NOMO-1 (cell line): ENCODE measurements around the gene SFRP2.
A peak's percentile ranks its signal among the peaks of the same experiment; 100 is the strongest.

Experiments
- DNase-seq, 2 experiments: peaks; one replicate each; lab custom pipeline; 2025; ENCODE audit not compliant: unreplicated experiment in 2 of 2; lab: John Stamatoyannopoulos, UW

Gene SFRP2

DNA sequence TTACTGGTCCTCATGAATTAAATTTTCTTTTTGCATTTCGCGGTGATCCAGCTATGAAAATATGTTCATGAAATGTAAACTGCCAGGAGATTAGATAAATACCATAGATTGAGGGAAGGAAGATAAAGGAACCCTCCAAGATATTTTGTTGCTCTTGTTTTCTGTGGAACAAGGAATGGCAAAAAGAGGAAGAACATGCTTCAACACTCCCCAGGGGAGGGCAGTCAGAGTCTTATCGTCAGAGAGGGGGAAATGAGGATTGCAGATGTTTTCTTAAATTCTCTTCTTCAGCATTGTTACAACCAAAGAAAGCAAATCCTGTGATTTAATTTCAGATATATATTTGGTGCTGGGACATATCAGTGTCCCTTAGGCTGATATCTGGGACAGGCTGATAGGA lies 9.5 kb upstream of the SFRP2 start:
- DNase-seq, result peak in 1 of 2 experiments; percentile 5

DNA sequence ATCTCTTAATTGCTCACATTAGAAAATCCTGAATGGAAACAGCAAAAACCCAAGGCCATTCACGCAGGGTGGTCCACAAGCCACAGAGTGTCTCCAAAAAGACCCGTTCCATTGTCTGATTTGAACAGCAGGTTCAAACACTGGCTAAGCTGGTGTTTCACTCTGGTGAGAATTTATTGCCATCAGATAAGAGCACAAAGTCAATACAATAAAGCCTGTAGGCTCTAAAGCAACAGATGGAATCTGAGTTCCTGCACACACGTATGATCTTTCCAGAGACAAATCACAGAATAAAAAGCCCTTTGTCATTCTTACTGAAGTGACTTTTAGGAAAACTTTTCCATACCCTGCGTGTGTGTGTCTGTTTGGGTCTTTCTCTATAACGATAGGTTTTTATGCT lies 5.1 kb upstream of the SFRP2 start:
- no peak for DNase-seq

DNA sequence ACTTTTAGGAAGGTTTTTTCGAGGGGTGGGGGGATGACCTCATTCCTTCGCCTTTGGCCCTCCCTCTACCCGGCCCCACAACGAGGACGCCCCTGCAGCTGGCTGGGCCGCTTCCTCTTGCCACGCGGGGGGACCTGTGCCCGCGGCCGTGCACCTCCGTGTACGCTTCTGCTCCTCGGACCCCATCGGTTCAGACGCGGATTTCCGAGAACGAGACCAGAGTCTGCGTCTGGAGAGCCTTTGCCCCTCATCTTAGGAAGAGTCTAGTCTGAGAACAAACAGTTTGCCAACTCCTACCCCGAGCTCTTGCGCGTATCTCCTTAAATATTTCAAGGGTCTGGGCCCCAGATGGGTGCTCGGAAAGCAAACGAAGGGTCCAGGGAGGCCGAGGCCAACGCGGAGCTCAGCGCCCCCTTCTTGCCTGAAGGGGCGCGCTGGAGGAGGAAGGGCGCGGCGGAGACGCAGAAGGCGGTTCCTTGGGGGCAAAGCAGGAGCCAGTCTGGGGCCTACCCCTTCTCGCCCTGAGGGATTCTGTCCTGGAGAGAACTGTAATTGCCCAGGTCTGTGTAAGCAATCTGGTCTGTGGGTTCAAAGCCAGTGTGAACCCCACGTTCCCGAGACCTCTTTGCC lies 3.9 kb upstream of the SFRP2 start:
- DNase-seq, result no peak

DNA sequence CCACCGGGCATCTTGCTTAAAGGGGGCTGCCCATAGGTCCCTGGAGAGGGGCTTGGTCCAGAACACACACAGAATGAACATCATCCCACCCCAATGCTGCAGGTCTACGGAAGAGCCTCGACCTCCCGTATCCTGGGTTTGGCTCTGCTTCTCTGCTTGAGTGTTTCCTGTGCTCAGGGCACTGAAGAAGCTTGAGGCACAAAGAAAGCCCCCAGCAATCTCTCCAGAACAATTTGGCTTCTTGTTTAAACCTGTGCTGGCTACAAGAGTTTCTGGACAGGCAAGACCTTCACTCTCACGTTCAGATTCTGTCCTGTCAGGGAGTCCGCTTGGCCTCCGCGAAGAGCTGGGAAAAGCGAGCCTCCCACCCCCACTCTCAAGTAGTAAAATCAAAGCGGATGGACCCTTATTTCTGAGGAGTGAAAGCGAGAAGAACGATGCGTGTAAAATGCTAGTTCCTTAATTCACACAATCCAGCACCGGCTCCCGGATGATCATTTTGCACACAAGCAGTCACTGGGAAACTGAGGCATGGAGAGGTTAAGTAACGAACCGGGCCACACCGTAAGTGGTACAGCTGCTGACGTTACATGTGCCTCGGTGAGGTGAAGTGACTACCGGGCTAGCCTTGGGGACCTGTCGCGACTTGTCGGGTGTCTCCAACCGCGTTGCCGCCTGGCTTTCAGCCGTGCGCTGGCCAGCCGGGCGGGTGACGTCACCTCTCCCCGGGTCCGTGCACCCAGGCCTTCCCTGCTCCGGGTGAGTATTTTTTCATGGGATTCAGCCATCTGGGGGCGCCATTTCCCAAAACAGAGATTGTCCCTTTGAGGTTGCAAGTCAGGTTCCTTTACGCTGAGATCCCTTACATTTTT lies 3.1 kb upstream of the SFRP2 start:
- peak; percentile 22 for DNase-seq

- DNase-seq, result no peak
Observed at GRCh38 chr4:153790962-153791551, 2.2 kb upstream of the SFRP2 start.

DNA sequence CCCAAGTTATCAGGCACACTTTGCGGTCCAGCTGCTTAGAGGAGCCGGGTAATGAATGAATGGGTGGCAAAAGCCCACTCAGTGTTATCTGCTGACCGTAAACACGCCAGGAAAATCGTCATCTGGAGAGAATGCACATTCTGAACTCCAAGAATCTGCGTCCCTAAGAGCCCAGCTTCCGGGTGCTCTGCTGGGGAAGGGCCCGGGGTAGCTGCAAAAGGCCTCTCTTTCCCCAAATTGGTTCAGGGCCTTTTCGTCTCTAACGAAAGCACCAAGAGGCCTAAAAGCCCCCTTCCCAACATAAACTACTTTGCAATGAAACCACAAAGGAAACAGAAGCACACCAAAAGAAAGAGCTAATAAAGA lies 1.6 kb upstream of the SFRP2 start:
- no peak for DNase-seq

- no peak for DNase-seq
Observed at GRCh38 chr4:153789741-153790499, 1.0 kb upstream of the SFRP2 start.

GRCh38 chr4:153788051-153788412 lies 851 bp downstream of the SFRP2 start:
- no peak for DNase-seq

DNA sequence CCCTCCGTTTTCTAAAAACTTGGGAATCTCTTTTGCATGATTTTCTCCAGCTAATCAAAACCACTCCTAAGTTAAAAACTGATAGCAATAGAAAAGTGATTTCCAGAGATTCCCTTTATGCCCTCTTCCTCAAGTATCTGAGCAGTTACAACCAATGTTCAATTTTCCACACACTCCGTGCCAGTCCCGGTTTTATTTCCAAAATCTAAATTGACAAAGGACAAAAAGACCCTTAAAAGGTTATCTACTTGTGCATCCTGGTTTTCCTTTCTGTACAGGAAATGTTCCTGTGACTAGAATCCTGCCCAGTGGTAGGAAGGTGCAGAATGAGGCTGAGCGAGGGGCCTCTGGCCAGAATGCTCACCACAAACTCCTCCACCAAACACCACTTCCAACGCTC lies 1.3 kb downstream of the SFRP2 start:
- no peak for DNase-seq

DNA sequence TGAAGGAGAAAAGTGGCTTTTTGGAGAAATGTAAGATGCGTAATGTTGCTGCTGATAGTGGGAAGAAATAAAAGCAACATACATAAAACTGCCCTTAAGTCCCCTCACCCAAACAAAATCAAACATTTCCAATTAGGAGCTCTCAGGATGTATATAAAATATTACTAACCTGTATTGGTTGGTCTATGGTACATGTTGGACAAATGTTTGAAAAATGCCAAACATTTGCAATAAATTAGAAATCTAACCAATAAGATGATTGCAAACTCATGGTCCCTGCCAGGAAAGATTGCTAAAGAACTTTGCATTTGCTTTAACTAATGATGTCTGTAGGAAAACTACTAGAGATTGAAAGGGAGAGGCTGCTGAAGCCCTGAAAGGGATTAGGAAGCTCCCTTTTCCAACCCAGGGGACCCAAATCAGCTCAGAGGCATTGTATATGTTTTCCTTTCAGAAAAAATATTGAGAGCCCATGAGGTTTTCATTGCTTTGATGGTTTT lies 1.8 kb downstream of the SFRP2 start:
- DNase-seq, result no peak

- DNase-seq, result peak in 1 of 2 experiments; percentile 28
Observed at GRCh38 chr4:153785910-153786721, 2.8 kb downstream of the SFRP2 start.

DNA sequence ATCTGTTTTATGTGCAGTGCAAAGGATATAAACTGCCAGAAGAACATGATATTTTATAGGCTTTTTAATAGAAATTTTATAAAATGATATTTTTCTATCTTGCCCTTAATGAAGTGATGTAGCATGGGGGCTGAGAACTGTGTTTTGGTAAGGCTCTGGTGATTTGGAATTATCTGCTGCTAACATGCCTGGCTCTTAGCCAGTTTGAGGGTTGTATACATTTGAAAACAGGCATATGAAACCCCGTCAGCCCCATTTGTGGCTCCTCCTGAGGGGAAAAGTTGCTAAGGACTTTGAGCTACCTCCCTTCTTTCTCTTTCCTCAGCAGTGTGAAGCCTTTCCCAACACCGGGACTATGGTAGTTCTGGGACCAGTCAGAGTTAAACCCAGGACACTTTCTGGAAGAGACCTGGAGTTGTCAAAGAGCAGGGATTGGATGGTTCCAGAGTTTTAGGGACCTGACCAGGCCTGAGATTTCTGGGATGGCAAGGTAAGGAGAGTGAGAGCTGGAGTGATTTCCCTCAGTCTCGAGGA lies 4.7 kb downstream of the SFRP2 start:
- DNase-seq, result no peak

- DNase-seq, result no peak
Observed at GRCh38 chr4:153782581-153782980, 6.3 kb downstream of the SFRP2 start.

GRCh38 chr4:153781717-153782416 lies 7.0 kb downstream of the SFRP2 start:
- DNase-seq, result peak; percentile 57 to 80

GRCh38 chr4:153781280-153781679 lies 7.6 kb downstream of the SFRP2 start:
- DNase-seq, result no peak

GRCh38 chr4:153780876-153781275 lies 8.0 kb downstream of the SFRP2 start:
- DNase-seq, result no peak

DNA sequence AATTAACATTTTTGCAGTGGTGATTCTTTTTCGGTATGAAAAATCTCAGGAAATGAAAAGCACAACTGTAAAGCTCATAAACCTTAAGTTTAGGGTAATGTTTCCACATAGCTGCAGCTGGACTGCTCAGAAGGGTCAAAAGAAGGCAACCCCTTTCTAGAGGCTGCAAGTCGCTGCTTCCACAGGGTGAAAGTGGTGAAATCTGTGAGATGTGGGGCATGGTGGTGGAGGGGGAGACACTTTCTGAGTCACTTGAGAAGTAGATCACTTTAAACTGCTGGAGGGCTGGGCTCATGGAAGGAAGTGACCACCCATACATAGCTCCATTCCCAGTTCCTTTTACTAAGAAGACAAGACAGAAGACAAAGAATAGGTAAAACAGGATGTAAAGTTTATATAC lies 8.7 kb downstream of the SFRP2 start:
- peak; percentile 59 to 76 for DNase-seq

DNA sequence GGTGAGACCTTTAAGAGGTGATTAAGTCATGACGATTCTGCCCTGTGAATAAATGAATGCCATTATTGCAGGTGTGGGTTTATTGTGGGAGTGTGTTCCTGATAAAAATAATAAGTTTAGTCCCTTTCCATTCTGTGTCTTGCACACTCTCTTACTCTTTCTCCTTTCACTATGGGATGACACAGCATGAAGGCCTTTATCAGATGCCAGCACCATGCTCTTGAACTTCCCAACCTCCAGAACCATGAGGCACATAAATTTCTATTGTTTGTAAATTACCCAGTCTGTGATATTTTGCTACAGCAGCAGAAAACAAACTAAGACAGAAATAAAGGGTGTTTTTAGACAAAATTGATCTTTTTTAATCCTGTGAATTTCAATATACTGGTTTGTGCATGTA lies 10.5 kb downstream of the SFRP2 start:
- no peak for DNase-seq

DNA sequence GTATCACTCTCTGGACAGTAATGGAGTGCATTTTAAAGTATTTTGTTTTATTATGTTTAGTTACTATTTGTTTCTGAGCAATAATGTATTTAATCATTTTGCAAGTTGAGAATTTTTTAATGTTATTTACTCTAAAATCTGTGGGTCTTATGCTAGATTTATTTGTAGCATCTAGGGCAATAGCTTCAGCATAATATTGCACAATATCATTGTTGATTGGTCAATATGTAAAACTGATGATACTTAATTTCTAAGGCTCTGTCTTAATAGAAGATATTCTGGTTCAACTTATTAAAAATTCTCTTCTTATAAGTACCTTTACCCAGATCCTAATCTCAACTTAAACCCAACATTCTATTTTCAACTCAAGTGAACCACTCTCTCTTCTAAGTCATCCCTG lies 11.5 kb downstream of the SFRP2 start:
- no peak for DNase-seq
